ENCODE results near the gene TMEM151A. TPM values are rescaled to one million over a fixed set of nuclear protein-coding genes. Genes with fewer than 3 reads are reported as not detected.

The TMEM151A gene
- total and polyA plus RNA-seq, 7 experiments from 2014 or later: 0.11 to 0.29 TPM; not detected in 5

DNA sequence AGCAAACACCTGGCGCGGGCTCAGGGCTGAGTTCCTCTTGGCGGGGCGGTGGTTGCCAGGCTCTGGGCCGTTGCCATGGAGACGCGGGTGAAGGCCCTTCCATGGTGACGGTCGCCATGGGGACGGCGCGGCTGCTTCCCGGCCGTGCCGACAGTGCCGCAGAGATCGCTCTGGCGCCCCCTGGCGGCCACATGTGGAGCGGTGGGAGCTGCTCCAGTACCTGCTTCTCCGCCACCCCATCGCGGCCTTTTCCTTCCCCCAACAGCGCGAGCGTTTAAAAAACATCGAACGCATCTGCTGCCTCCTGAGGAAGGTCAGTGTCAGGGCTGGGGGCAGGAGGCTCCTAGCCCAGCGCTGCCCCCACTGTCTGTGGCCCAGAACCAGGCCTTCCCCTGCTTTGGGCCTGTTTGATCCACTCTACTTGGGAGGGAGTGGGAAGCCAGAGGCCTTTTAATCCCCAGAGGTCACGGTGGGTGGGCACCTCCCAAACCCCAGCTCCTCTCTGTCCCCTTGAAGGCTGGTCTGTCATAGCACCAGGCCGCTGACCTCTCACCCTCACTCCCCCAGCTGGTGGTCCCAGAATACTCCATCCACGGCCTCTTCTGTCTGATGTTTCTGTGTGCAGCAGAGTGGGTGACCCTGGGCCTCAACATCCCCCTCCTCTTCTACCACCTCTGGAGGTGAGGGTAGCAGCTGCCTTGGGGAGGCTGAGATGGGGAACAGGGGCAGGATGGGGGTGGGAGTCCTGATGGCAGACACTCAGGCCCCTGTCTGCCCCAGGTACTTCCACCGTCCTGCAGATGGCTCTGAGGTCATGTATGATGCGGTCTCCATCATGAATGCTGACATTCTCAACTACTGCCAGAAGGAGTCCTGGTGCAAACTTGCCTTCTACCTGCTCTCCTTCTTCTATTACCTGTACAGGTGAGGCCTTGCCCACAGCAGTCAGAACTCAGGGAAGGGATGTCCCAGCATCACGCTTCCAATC, 8.9 kb upstream of the TMEM151A start:
- H3K36me3 Mint-ChIP-seq: peaks cover 0 to 2% (median 0%) of the 10 kb centered on the region in 5 donors
- peaks cover 16 to 21% of the 10 kb centered on the region in 2 donors for H3K4me1 ChIP-seq (ENCODE audit: control insufficient read depth in 2 of 2, insufficient read depth in 2 of 2, low read length in 2 of 2)
- POLR2A ChIA-PET: interaction anchor here (0.7 to 6.8 kb wide), 7 partner anchors 8 to 146 kb away, joined by 3 to 56 read pairs (median 5); partner anchors contain the start of genes BRMS1, RAB1B and TMEM151A
- H3K9me3 Mint-ChIP-seq: peaks cover 0 to 3% (median 0%) of the 10 kb centered on the region in 11 donors
- peak overlapping the region; percentile 27 for H3K27ac ChIP-seq (ENCODE audit: low read depth, low read length)
- peak overlapping the region; percentile 68 to 93 (median 85) for H3K27ac Mint-ChIP-seq
- no peak overlapping the region for H3K4me3 ChIP-seq (ENCODE audit: low read length)
- no peaks in the 10 kb centered on the region for H3K27me3 ChIP-seq (ENCODE audit: control insufficient read depth in 2 of 2, insufficient read depth in 2 of 2, low read length in 2 of 2)
- CTCF ChIA-PET: interaction anchor here (0.8 to 2.8 kb wide), 7 partner anchors 14 to 214 kb away, joined by 3 to 25 read pairs (median 7); partner anchors contain the start of gene RAB1B
- H3K9me3 ChIP-seq (ENCODE audit: control insufficient read depth in 2 of 3, low read length in 3 of 3): no peaks in the 10 kb centered on the region
- DNase-seq (peak; percentile 96 to 100 (median 99)), ATAC-seq (peak; percentile 94)
- H3K4me1 Mint-ChIP-seq: peaks cover 18 to 52% (median 37%) of the 10 kb centered on the region in 7 donors
- H3K36me3 ChIP-seq (ENCODE audit: control insufficient read depth in 2 of 3, insufficient read depth in 3 of 3, low read length in 3 of 3): peaks cover 0 to 13% (median 0%) of the 10 kb centered on the region in 3 experiments
- H3K4me3 Mint-ChIP-seq: peak overlapping the region in 9 of 10 donors; percentile 16 to 72 (median 59)
- peaks cover 0 to 14% (median 0%) of the 10 kb centered on the region in 5 donors for H3K27me3 Mint-ChIP-seq
- intact Hi-C loops (cut with micrococcal nuclease): loop anchor here (1.0 to 10.0 kb wide), 6 partner anchors 14 to 1202 kb away; partner anchors contain the start of genes RAB1B (in 2 of the 2), AIP (in 1 of the 2), MALAT1 (in 1 of the 2) and SF3B2 (in 1 of the 2)

DNA sequence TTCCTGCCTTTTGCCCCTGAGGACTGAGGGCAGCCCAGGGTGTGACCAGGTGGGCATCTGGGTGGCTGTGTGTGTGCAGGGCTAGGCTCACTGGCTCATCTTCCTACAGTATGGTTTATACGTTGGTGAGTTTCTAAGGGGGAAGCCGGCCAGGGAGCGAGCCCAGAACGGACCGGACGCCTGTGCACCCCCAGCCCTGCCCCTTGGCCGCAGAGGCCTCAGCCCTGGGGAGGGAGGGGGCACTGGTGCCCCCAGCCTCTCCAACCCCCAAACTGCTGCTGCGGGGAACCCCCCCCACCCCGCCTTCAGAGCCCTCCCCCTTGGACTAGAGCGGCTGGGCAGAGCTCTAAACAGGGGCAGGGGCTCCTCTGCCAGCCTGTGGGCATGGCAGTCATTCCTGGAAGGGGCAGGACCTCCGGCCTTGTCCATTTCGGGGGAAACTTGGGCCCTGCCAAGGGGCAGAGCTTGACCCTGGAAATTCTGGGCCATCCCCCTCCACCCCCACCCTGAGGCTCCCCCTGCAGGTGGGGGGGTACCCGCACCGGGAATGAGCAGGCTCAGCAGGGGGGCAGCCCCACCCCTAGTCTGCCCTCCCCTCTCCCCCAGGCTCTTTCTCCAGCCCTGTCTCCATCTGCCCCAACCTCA, 8.1 kb upstream of the TMEM151A start:
- H3K4me3 ChIP-seq (ENCODE audit: low read length): no peak overlapping the region
- peaks cover 24 to 28% of the 10 kb centered on the region in 2 donors for H3K4me1 ChIP-seq (ENCODE audit: control insufficient read depth in 2 of 2, insufficient read depth in 2 of 2, low read length in 2 of 2)
- H3K9me3 Mint-ChIP-seq: peaks cover 0 to 3% (median 0%) of the 10 kb centered on the region in 11 donors
- intact Hi-C loops (cut with micrococcal nuclease): loop anchor here (10.0 kb wide), 3 partner anchors 229 to 1201 kb away; partner anchors contain the start of genes AIP (in 1 of the 2), MALAT1 (in 1 of the 2) and SF3B2 (in 1 of the 2)
- ATAC-seq (no peak), DNase-seq (no peak)
- H3K27me3 ChIP-seq (ENCODE audit: control insufficient read depth in 2 of 2, insufficient read depth in 2 of 2, low read length in 2 of 2): no peaks in the 10 kb centered on the region
- no peak overlapping the region for H3K4me3 Mint-ChIP-seq
- peaks cover 0 to 14% (median 0%) of the 10 kb centered on the region in 5 donors for H3K27me3 Mint-ChIP-seq
- H3K4me1 Mint-ChIP-seq: peaks cover 18 to 51% (median 39%) of the 10 kb centered on the region in 7 donors
- peak overlapping the region in 5 of 9 donors; percentile 17 to 85 (median 76) for H3K27ac Mint-ChIP-seq
- ChIA-PET CTCF (interaction anchor here (0.8 to 2.8 kb wide), 5 partner anchors 15 to 60 kb away, joined by 3 to 25 read pairs (median 5); partner anchors contain the start of gene RAB1B), POLR2A (interaction anchor here (0.9 to 6.8 kb wide), 3 partner anchors 8 to 29 kb away, joined by 3 to 56 read pairs (median 5); partner anchors contain the start of genes RAB1B and TMEM151A)
- peaks cover 0 to 13% (median 0%) of the 10 kb centered on the region in 3 experiments for H3K36me3 ChIP-seq (ENCODE audit: control insufficient read depth in 2 of 3, insufficient read depth in 3 of 3, low read length in 3 of 3)
- H3K9me3 ChIP-seq (ENCODE audit: control insufficient read depth in 2 of 3, low read length in 3 of 3): no peaks in the 10 kb centered on the region
- peaks cover 0 to 2% (median 0%) of the 10 kb centered on the region in 5 donors for H3K36me3 Mint-ChIP-seq
- no peak overlapping the region for H3K27ac ChIP-seq (ENCODE audit: low read depth, low read length)

DNA sequence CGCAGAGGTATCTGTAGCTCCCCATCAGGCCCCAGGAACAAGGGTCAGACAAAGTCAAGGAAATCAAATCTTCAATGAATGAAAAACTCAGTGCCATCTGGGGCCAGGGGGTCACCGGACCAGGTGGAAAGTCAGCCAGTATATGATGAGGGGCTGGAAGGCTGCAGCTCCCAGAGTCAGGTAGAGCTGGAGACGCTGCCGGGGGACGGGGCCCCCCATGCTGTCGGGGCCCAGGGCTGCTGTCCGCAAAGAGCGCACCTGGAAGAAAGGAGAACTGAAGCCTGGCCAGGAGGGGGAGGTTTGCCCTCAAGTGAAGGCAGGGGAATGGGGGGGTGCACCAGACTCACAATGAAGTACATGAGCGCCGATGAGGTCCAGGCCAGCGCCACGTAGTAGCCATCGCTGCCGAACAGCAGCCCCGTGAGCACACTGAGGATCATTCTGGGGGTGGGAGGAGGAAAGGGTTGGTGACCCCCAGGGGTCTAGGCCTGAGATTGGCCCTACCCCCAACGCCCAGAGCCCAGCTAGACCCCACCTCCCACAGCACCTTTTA, 7.1 kb upstream of the TMEM151A start:
- intact Hi-C loops (cut with micrococcal nuclease): loop anchor here (10.0 kb wide), 3 partner anchors 230 to 1200 kb away; partner anchors contain the start of genes AIP (in 1 of the 2), MALAT1 (in 1 of the 2) and SF3B2 (in 1 of the 2)
- H3K36me3 ChIP-seq (ENCODE audit: control insufficient read depth in 2 of 3, insufficient read depth in 3 of 3, low read length in 3 of 3): peaks cover 0 to 13% (median 0%) of the 10 kb centered on the region in 3 experiments
- no peaks in the 10 kb centered on the region for H3K27me3 ChIP-seq (ENCODE audit: control insufficient read depth in 2 of 2, insufficient read depth in 2 of 2, low read length in 2 of 2)
- peaks cover 0 to 3% (median 0%) of the 10 kb centered on the region in 11 donors for H3K9me3 Mint-ChIP-seq
- H3K4me1 ChIP-seq (ENCODE audit: control insufficient read depth in 2 of 2, insufficient read depth in 2 of 2, low read length in 2 of 2): peaks cover 23 to 27% of the 10 kb centered on the region in 2 donors
- no peak overlapping the region for H3K4me3 ChIP-seq (ENCODE audit: low read length)
- no peak overlapping the region for H3K27ac ChIP-seq (ENCODE audit: low read depth, low read length)
- H3K4me1 Mint-ChIP-seq: peaks cover 18 to 51% (median 41%) of the 10 kb centered on the region in 7 donors
- ChIA-PET POLR2A (interaction anchor here (1.1 kb wide), 2 partner anchors 28 to 63 kb away, joined by 3 read pairs; no protein-coding TSS in a partner anchor), CTCF (interaction anchor here (1.0 to 1.5 kb wide), 3 partner anchors 18 to 27 kb away, joined by 3 to 5 read pairs (median 3); no protein-coding TSS in a partner anchor)
- no peaks in the 10 kb centered on the region for H3K9me3 ChIP-seq (ENCODE audit: control insufficient read depth in 2 of 3, low read length in 3 of 3)
- no peak for ATAC-seq
- peaks cover 0 to 9% (median 0%) of the 10 kb centered on the region in 5 donors for H3K27me3 Mint-ChIP-seq
- H3K27ac Mint-ChIP-seq: peak overlapping the region in 2 of 9 donors; percentile 5 to 46
- peaks cover 0 to under 1% (median 0%) of the 10 kb centered on the region in 5 donors for H3K36me3 Mint-ChIP-seq
- no peak for DNase-seq
- no peak overlapping the region for H3K4me3 Mint-ChIP-seq

DNA sequence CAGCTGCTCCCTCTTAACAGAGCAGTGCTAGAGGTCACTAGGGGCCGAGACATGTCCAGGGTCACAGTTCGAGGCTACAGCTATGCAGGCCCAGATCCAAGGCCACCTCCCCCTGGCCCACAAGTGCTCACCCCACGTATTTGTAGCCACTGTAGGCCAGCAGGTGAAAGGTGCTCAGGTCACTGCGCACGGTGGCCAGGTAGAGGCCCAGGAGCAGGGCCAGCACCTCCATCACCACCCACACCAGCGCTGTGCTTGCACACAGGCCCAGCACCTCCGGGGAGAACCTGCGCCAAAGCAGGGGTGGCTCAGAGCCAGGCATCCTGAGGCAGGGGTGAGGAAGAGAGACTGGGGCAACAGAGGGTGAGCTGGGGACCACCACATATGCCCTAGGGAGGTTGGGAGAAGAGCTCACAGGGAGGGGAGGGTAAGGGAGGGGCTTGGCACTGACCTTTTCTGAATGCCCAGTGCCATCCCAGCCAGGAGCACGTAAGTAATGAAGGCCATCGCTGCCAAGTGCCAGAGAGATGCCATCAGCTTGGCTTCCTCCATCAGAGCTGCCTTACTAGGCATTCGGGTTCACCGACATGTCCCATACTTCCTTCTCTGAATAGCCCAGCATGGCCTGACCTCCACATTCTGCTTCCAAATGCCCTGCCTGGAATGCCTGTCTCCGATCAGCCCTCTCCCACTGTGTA, 6.3 kb upstream of the TMEM151A start:
- H3K4me3 ChIP-seq (ENCODE audit: low read length): no peak overlapping the region
- DNase-seq: no peak
- no peaks in the 10 kb centered on the region for H3K27me3 ChIP-seq (ENCODE audit: control insufficient read depth in 2 of 2, insufficient read depth in 2 of 2, low read length in 2 of 2)
- Mint-ChIP-seq H3K27ac (no peak overlapping the region), H3K4me3 (peak overlapping the region in 3 of 10 donors; percentile 21 to 34 (median 25)), H3K36me3 (no peaks in the 10 kb centered on the region), H3K4me1 (peaks cover 23 to 58% (median 48%) of the 10 kb centered on the region in 7 donors), H3K27me3 (peaks cover 0 to 12% (median 0%) of the 10 kb centered on the region in 5 donors), H3K9me3 (peaks cover 0 to 3% (median 0%) of the 10 kb centered on the region in 11 donors)
- H3K36me3 ChIP-seq (ENCODE audit: control insufficient read depth in 2 of 3, insufficient read depth in 3 of 3, low read length in 3 of 3): peaks cover 0 to 13% (median 0%) of the 10 kb centered on the region in 3 experiments
- no peak for ATAC-seq
- ChIA-PET POLR2A (interaction anchor here (1.1 to 4.4 kb wide), 2 partner anchors 17 to 64 kb away, joined by 3 to 28 read pairs; partner anchors contain the start of gene RAB1B), CTCF (interaction anchor here (0.6 to 1.5 kb wide), 5 partner anchors 13 to 104 kb away, joined by 3 to 5 read pairs (median 5); no protein-coding TSS in a partner anchor)
- no peaks in the 10 kb centered on the region for H3K9me3 ChIP-seq (ENCODE audit: control insufficient read depth in 2 of 3, low read length in 3 of 3)
- intact Hi-C loops (cut with micrococcal nuclease): loop anchor here (10.0 kb wide), 3 partner anchors 231 to 1199 kb away; partner anchors contain the start of genes AIP (in 1 of the 2), MALAT1 (in 1 of the 2) and SF3B2 (in 1 of the 2)
- no peak overlapping the region for H3K27ac ChIP-seq (ENCODE audit: low read depth, low read length)
- peaks cover 30 to 33% of the 10 kb centered on the region in 2 donors for H3K4me1 ChIP-seq (ENCODE audit: control insufficient read depth in 2 of 2, insufficient read depth in 2 of 2, low read length in 2 of 2)

DNA sequence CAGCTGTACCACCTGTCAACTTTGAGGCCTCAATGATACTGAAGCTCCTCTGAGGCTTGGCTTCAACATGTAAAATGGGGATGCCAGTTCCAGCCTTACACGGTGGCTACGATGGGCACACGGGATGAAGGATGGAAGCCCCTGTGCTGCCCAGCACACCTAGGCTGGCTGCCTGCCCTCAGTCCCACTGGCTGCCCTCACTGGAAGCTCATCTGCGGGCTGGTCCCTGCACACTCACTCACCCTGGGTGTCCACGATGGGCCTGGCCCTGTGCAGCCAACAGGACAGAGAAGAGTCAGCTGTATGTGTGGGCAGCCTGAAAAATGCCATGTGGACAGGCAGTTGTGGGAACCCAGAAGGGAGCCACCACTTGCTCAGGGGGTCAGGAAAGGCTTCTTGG, 5.0 kb upstream of the TMEM151A start:
- intact Hi-C loops (cut with micrococcal nuclease): loop anchor here (10.0 kb wide), 3 partner anchors 232 to 1198 kb away; partner anchors contain the start of genes AIP (in 1 of the 2), MALAT1 (in 1 of the 2) and SF3B2 (in 1 of the 2)

More for the DNA sequence above, 5.0 kb upstream of the TMEM151A start:
- Histone ChIP-seq H3K36me3 (ENCODE audit: control insufficient read depth in 2 of 3, insufficient read depth in 3 of 3, low read length in 3 of 3) (peaks cover 0 to 13% (median 0%) of the 10 kb centered on the region in 3 experiments), H3K9me3 (ENCODE audit: control insufficient read depth in 2 of 3, low read length in 3 of 3) (no peaks in the 10 kb centered on the region), H3K4me1 (ENCODE audit: control insufficient read depth in 2 of 2, insufficient read depth in 2 of 2, low read length in 2 of 2) (peaks cover 29 to 31% of the 10 kb centered on the region in 2 donors), H3K4me3 (ENCODE audit: low read length) (no peak overlapping the region), H3K27me3 (ENCODE audit: control insufficient read depth in 2 of 2, insufficient read depth in 2 of 2, low read length in 2 of 2) (no peaks in the 10 kb centered on the region), H3K27ac (ENCODE audit: low read depth, low read length) (no peak overlapping the region)
- POLR2A ChIA-PET: interaction anchor here (0.7 to 4.4 kb wide), 4 partner anchors 18 to 64 kb away, joined by 3 to 28 read pairs (median 5); partner anchors contain the start of genes BRMS1 and RAB1B
- CTCF ChIA-PET: interaction anchor here (1.2 kb wide), 1 partner anchor 15 kb away, joined by 3 read pairs; no protein-coding TSS in a partner anchor
- H3K4me3 Mint-ChIP-seq: peak overlapping the region in 9 of 10 donors; percentile 18 to 89 (median 71)
- no peak for DNase-seq
- H3K36me3 Mint-ChIP-seq: no peaks in the 10 kb centered on the region
- no peak for ATAC-seq
- H3K9me3 Mint-ChIP-seq: peaks cover 0 to 1% (median 0%) of the 10 kb centered on the region in 11 donors
- H3K27me3 Mint-ChIP-seq: peaks cover 0 to 22% (median 0%) of the 10 kb centered on the region in 5 donors
- peaks cover 22 to 56% (median 47%) of the 10 kb centered on the region in 7 donors for H3K4me1 Mint-ChIP-seq
- peak overlapping the region in 1 of 9 donors; percentile 18 for H3K27ac Mint-ChIP-seq
